Germinal center (tissue), 1 donor: ENCODE results near the gene WDFY4.
A peak's percentile ranks its signal among the peaks of the same experiment; 100 is the strongest.

Experiments used
- DNase-seq: peaks from one replicate; pipeline ENCODE4 v3.0.0; 2012; ENCODE audit warnings: mixed read lengths, low spot score

WDFY4 gene

GRCh38 chr10:48710647-48711275 is 26.1 kb downstream of the WDFY4 start:
- no peak for DNase-seq

GRCh38 chr10:48711830-48712229 is 27.2 kb downstream of the WDFY4 start:
- no peak for DNase-seq

- DNase-seq = no peak
Observed at GRCh38 chr10:48714088-48714487, 29.4 kb downstream of the WDFY4 start.

- DNase-seq = no peak
Observed at GRCh38 chr10:48716416-48716815, 31.7 kb downstream of the WDFY4 start.

GRCh38 chr10:48720611-48721010 is 35.9 kb downstream of the WDFY4 start:
- no peak for DNase-seq

- DNase-seq = no peak
Observed at GRCh38 chr10:48722153-48723145, 37.8 kb downstream of the WDFY4 start.

GRCh38 chr10:48724127-48724526 is 39.5 kb downstream of the WDFY4 start:
- no peak for DNase-seq

- DNase-seq = no peak
Observed at GRCh38 chr10:48725708-48726107, 41.0 kb downstream of the WDFY4 start.

- DNase-seq = no peak
Observed at GRCh38 chr10:48727866-48728265, 43.2 kb downstream of the WDFY4 start.

GRCh38 chr10:48729222-48729621 is 44.5 kb downstream of the WDFY4 start:
- no peak for DNase-seq

- no peak for DNase-seq
Observed at GRCh38 chr10:48729941-48730457, 45.3 kb downstream of the WDFY4 start.

- no peak for DNase-seq
Observed at GRCh38 chr10:48731141-48731540, 46.5 kb downstream of the WDFY4 start.

- no peak for DNase-seq
Observed at GRCh38 chr10:48731654-48732053, 47.0 kb downstream of the WDFY4 start.

GRCh38 chr10:48733329-48733728 is 48.7 kb downstream of the WDFY4 start:
- DNase-seq = no peak

GRCh38 chr10:48735836-48736390 is 51.2 kb downstream of the WDFY4 start:
- no peak for DNase-seq

- no peak for DNase-seq
Observed at GRCh38 chr10:48736596-48736995, 51.9 kb downstream of the WDFY4 start.

GRCh38 chr10:48737886-48738285 is 53.2 kb downstream of the WDFY4 start:
- DNase-seq = no peak

GRCh38 chr10:48739170-48739569 is 54.5 kb downstream of the WDFY4 start:
- no peak for DNase-seq

GRCh38 chr10:48740015-48740707 is 55.5 kb downstream of the WDFY4 start:
- DNase-seq = no peak

- DNase-seq = no peak
Observed at GRCh38 chr10:48740988-48741387, 56.3 kb downstream of the WDFY4 start.

- peak; percentile 23 for DNase-seq
Observed at GRCh38 chr10:48742891-48743860, 58.5 kb downstream of the WDFY4 start.
